ENCODE results near the gene CLDN9. TPM values are rescaled to one million over a fixed set of nuclear protein-coding genes. Genes with fewer than 3 reads are reported as not detected.

The CLDN9 gene
- total RNA-seq, 2 experiments from 2014 or later = 0.23 to 0.28 TPM

GRCh38 chr16:3032624-3033023 is 19.9 kb downstream of the CLDN9 start:
- Mint-ChIP-seq H3K27me3 (peaks cover 61% of the 10 kb centered on the region), H3K4me1 (peaks cover 44% of the 10 kb centered on the region), H3K27ac (no peak overlapping the region), H3K9me3 (no peaks in the 10 kb centered on the region), H3K36me3 (ENCODE audit: low read depth) (no peaks in the 10 kb centered on the region), H3K4me3 (no peak overlapping the region)
- POLR2A ChIA-PET = interaction anchor here (1.1 to 9.3 kb wide), 6 partner anchors 9 to 43 kb away, joined by 3 to 72 read pairs (median 4); partner anchors contain the start of genes HCFC1R1, IL32, MMP25 and THOC6
- CTCF ChIA-PET = interaction anchor here (1.0 to 10.4 kb wide), 13 partner anchors 10 to 118 kb away, joined by 3 to 209 read pairs (median 15); partner anchors contain the start of genes CLDN6, HCFC1R1, MMP25 and PKMYT1
- no peak for DNase-seq

GRCh38 chr16:3035289-3035971 is 22.7 kb downstream of the CLDN9 start:
- Mint-ChIP-seq H3K4me1 (peaks cover 24% of the 10 kb centered on the region), H3K27ac (no peak overlapping the region), H3K9me3 (no peaks in the 10 kb centered on the region), H3K4me3 (no peak overlapping the region), H3K36me3 (ENCODE audit: low read depth) (no peaks in the 10 kb centered on the region), H3K27me3 (peaks cover 69% of the 10 kb centered on the region)
- ChIA-PET POLR2A (interaction anchor here (0.8 to 9.3 kb wide), 5 partner anchors 8 to 100 kb away, joined by 3 to 72 read pairs (median 6); partner anchors contain the start of genes MMP25 and ZNF213), CTCF (interaction anchor here (1.2 to 10.4 kb wide), 7 partner anchors 12 to 95 kb away, joined by 3 to 209 read pairs (median 6); partner anchors contain the start of genes CLDN6, HCFC1R1, THOC6 and TNFRSF12A)
- no peak for DNase-seq

DNA sequence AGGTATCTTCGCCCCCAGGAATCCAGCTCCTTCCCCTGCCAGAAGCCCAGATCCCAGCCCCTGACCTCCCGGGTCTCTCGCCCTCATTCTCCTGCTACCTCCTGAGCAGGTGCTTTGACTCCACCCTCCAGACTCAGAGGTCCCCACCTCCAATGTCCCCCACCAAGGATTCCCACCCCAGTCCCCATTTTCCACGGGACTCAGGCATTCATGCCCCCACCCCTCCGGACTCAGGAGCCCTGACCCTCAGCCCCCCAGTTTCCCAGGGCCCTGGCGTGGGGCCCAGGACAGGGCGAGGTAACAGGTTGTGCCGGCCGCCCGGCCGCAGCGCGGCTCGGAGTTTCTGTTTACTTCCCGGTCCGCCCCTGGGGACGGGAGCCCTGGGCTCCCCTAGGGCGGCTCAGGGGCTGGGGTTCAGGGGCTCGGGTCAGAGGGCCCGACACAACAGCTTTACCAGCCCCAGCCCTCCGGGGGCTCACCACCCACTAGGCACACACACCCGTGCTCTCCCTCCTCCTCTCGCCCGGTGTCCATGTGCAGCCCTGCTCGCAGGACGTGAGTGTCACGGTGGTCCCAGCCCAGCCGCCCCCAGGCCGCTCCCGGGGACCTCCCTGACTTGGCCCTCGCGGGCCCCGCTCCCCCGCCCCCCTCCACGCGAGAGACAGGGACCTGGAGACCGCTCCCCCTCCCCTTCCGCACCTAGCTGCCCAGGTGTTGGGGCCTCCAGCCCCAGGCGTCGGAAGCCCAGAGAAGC is 23.4 kb downstream of the CLDN9 start:
- DNase-seq = no peak
- ChIA-PET POLR2A (interaction anchor here (1.3 to 9.3 kb wide), 3 partner anchors 8 to 23 kb away, joined by 6 to 72 read pairs (median 58); partner anchors contain the start of gene MMP25), CTCF (interaction anchor here (0.9 to 10.4 kb wide), 6 partner anchors 8 to 94 kb away, joined by 3 to 209 read pairs (median 12); partner anchors contain the start of gene ZNF213)
- Mint-ChIP-seq H3K4me3 (no peak overlapping the region), H3K9me3 (no peaks in the 10 kb centered on the region), H3K4me1 (peaks cover 24% of the 10 kb centered on the region), H3K27me3 (peaks cover 68% of the 10 kb centered on the region), H3K27ac (no peak overlapping the region), H3K36me3 (ENCODE audit: low read depth) (no peaks in the 10 kb centered on the region)

DNA sequence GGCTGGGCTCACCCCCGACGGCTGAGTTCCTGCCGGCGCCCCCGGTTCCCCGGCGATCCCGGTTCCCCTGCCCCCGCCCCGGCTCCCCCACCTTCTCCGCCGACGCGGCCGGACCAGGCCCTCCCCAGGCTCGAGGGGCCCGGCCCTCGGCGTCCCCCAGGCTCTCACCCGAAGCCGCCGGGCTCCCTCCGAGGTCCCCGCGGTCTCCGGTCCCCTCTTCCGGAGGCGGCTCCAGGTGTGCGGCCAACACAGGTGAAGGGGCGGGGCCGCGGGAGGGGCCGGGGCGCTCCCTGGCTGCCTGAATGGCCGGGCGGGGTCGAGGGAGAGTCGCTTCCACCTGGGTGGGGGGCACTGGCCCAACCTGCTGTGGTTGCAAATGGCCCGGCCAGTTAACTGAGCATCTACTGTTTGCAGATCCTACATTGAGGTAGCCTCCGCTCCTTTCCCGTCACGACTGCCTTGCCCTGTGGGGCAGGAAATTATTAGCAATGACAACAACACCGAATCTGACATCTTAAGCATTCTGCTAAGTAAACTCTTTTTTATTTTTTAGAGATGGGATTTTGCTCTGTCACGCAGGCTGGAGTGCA is 24.1 kb downstream of the CLDN9 start, which contains the start of gene BICDL2:
Gene BICDL2, minus strand, starts transcription at position 219 of the 590 bp plus-strand sequence. CDS start 1,448 bp downstream, outside the sequence.
- DNase-seq = no peak
- ChIA-PET POLR2A (interaction anchor here (0.6 to 9.3 kb wide), 2 partner anchors 12 to 93 kb away, joined by 3 to 72 read pairs; no protein-coding TSS in a partner anchor), CTCF (interaction anchor here (0.9 to 3.6 kb wide), 3 partner anchors 9 to 80 kb away, joined by 3 to 20 read pairs (median 4); no protein-coding TSS in a partner anchor)
- no peaks in the 10 kb centered on the region for H3K36me3 Mint-ChIP-seq (ENCODE audit: low read depth)
- no peaks in the 10 kb centered on the region for H3K9me3 Mint-ChIP-seq
- peaks cover 68% of the 10 kb centered on the region for H3K27me3 Mint-ChIP-seq
- H3K27ac Mint-ChIP-seq = no peak within 1 kb of the TSS
- H3K4me1 Mint-ChIP-seq = peaks cover 22% of the 10 kb centered on the region
- no peak within 1 kb of the TSS for H3K4me3 Mint-ChIP-seq

DNA sequence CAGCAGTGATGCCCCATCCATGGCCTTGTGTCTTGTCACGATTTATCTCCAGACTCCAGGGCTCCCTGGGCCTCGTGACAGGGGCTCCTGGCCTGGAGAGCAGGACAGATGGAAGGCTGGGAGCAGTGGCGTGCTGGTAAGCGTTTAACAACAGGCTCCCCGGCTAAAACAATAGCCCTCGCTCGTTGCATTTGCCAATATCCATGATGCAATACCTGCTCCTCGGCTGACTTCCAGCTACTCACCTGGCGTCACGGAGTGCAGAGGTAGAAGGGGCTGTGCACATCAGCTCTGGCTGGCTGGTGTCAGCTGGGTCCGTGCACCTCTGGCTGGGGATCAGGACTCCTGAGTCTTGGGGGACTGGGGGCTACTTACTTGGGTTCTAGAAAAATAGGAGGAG is 25.5 kb downstream of the CLDN9 start:
- H3K27me3 Mint-ChIP-seq = peaks cover 54% of the 10 kb centered on the region
- DNase-seq = no peak
- POLR2A ChIA-PET = interaction anchor here (1.2 to 2.4 kb wide), 5 partner anchors 9 to 18 kb away, joined by 4 to 9 read pairs (median 5); partner anchors contain the start of genes HCFC1R1 and TNFRSF12A

DNA sequence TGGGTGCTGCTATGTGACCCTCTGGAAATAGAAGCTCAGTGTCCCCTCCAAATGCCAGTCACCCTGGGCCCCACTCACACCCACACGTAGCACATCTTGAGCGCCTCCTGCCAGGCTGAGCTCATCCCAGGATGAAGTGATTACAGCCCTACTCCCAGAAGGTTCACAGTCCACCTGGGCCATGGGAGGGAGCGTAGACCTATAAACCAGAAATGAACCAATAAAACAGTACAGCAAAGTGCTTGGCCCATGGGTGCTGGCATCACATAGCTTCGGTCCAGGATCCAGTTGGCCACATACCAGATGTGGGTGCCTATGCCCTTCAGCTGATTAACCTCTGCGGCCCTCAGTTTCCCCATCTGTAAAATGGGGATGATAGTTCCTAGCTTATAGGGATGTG is 26.2 kb downstream of the CLDN9 start:
- POLR2A ChIA-PET = interaction anchor here (0.8 to 2.4 kb wide), 7 partner anchors 10 to 20 kb away, joined by 3 to 9 read pairs (median 5); partner anchors contain the start of genes HCFC1R1 and TNFRSF12A
- no peak overlapping the region for H3K4me3 Mint-ChIP-seq
- H3K27me3 Mint-ChIP-seq = peaks cover 52% of the 10 kb centered on the region
- no peaks in the 10 kb centered on the region for H3K36me3 Mint-ChIP-seq (ENCODE audit: low read depth)
- CTCF ChIA-PET = interaction anchor here (0.7 to 3.6 kb wide), 5 partner anchors 9 to 130 kb away, joined by 3 to 20 read pairs (median 3); no protein-coding TSS in a partner anchor
- H3K9me3 Mint-ChIP-seq = no peaks in the 10 kb centered on the region
- H3K27ac Mint-ChIP-seq = no peak overlapping the region
- DNase-seq = no peak
- peaks cover 18% of the 10 kb centered on the region for H3K4me1 Mint-ChIP-seq

More for the DNA sequence above, 25.5 kb downstream of the CLDN9 start:
- H3K4me3 Mint-ChIP-seq = no peak overlapping the region
- CTCF ChIA-PET = interaction anchor here (0.6 to 3.6 kb wide), 6 partner anchors 10 to 130 kb away, joined by 3 to 20 read pairs (median 3); no protein-coding TSS in a partner anchor
- H3K27ac Mint-ChIP-seq = no peak overlapping the region
- no peaks in the 10 kb centered on the region for H3K36me3 Mint-ChIP-seq (ENCODE audit: low read depth)
- H3K4me1 Mint-ChIP-seq = peaks cover 15% of the 10 kb centered on the region
- no peaks in the 10 kb centered on the region for H3K9me3 Mint-ChIP-seq

DNA sequence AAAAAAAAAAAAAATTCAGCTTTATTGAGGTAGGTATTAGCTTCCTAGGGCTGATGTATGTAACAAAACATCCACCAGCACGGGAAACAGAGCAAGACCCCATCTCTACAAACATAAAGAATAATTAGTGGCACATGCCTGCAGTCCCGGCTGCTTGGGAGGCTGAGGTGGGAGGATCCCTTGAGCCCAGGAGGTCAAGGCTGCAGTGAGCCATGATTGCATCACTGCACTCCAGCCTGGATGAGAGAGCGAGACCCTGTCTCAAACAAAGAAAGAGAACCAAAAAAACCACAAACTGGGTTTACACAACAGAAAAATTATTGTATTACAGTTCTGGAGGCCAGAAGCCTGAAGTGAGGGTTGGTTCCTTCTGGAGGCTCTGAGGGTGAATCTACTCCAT is 29.7 kb downstream of the CLDN9 start:
- POLR2A ChIA-PET = interaction anchor here (0.7 to 5.2 kb wide), 5 partner anchors 11 to 33 kb away, joined by 3 to 58 read pairs (median 3); partner anchors contain the start of gene IL32
- Mint-ChIP-seq H3K27me3 (peaks cover 48% of the 10 kb centered on the region), H3K27ac (no peak overlapping the region), H3K9me3 (no peaks in the 10 kb centered on the region), H3K36me3 (ENCODE audit: low read depth) (peaks cover 11% of the 10 kb centered on the region), H3K4me1 (peaks cover 28% of the 10 kb centered on the region), H3K4me3 (no peak overlapping the region)
- CTCF ChIA-PET = interaction anchor here (0.8 to 3.2 kb wide), 6 partner anchors 10 to 89 kb away, joined by 3 to 40 read pairs (median 6); no protein-coding TSS in a partner anchor
- no peak for DNase-seq

DNA sequence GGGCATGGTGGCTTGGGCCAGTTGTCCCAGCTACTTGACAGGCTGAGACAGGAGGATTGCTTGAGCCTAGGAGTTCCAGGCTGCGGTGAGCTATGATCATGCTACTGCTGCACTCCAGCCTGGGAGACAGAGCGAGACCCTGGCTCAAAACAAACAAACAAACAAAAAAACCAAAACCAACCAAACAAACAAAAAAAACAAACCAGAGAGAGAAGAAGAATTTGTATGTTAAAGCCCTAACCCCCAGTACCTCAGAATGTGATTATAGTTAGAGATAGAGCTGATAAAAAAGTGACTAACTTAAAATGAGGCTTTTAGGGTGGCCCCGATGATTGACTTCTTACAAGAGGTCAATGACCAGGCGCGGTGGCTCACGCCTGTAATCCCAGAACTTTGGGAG is 32.0 kb downstream of the CLDN9 start:
- Mint-ChIP-seq H3K4me1 (peaks cover 46% of the 10 kb centered on the region), H3K36me3 (ENCODE audit: low read depth) (peaks cover 29% of the 10 kb centered on the region), H3K4me3 (peak overlapping the region; percentile 85), H3K27ac (peak overlapping the region; percentile 57), H3K27me3 (peaks cover 27% of the 10 kb centered on the region), H3K9me3 (no peaks in the 10 kb centered on the region)
- ChIA-PET POLR2A (interaction anchor here (0.6 to 8.7 kb wide), 8 partner anchors 12 to 472 kb away, joined by 3 to 65 read pairs (median 20); partner anchors contain the start of gene IL32), CTCF (interaction anchor here (1.0 to 2.6 kb wide), 6 partner anchors 11 to 83 kb away, joined by 4 to 15 read pairs (median 11); no protein-coding TSS in a partner anchor)
- no peak for DNase-seq

DNA sequence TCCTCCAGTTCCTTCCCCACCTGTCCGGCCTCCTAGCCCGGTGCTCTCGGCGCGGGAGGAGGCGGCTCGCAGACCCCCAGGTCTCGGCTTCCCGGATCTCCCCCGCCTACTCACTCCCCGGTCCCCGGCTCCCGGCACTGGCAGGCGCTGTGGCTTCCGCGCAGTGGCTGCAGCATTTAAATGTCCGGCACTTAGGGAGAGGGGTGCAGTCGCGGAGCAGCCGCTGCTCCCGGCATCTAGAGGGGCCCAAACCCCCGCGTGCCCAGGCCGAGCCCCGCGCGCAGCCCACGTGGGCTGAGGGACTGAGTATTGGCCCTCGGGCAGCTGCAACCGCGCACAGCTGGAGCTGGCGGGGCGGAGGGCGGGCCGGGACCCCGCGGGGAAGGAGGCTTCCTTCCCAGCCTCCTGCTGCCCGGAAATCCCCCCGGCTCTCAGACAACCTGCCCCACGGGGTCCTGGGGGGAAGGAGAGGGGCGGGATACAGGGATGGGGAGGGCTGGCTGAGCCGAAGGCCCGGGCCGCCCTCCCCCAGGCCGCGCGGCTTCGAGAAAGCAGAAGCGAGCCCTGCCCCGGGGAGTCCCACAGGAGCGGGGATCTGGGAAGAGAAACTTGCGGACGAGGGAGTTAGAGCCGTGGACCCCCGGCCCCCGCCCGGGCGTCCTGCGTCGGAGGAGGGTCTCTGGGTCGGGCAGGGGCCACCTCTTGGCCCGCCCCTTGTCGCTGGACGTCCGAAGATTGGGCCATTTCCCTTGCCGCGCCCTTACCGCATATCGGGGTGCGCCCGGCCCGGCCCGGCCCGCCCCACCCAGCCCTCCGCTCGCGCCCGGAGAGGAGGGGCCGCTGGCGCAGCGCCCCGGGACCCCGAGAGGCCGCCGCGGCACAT is 33.3 kb downstream of the CLDN9 start, which contains the start of gene MMP25:
Gene MMP25, plus strand, starts transcription at position 804 of the 883 bp plus-strand sequence. CDS start 357 bp downstream, outside the sequence.
- H3K27ac Mint-ChIP-seq = peak within 1 kb of the TSS; percentile 87
- peak within 1 kb of the TSS; percentile 85 for H3K4me3 Mint-ChIP-seq
- ChIA-PET POLR2A (interaction anchor here (1.0 to 8.7 kb wide), 5 partner anchors 11 to 84 kb away, joined by 4 to 65 read pairs (median 39); partner anchors contain the start of gene IL32), CTCF (interaction anchor here (1.0 to 2.6 kb wide), 6 partner anchors 12 to 82 kb away, joined by 3 to 15 read pairs (median 11); no protein-coding TSS in a partner anchor)
- H3K9me3 Mint-ChIP-seq = no peaks in the 10 kb centered on the region
- peaks cover 23% of the 10 kb centered on the region for H3K27me3 Mint-ChIP-seq
- DNase-seq = peak; percentile 44
- peaks cover 40% of the 10 kb centered on the region for H3K36me3 Mint-ChIP-seq (ENCODE audit: low read depth)
- H3K4me1 Mint-ChIP-seq = peaks cover 57% of the 10 kb centered on the region

DNA sequence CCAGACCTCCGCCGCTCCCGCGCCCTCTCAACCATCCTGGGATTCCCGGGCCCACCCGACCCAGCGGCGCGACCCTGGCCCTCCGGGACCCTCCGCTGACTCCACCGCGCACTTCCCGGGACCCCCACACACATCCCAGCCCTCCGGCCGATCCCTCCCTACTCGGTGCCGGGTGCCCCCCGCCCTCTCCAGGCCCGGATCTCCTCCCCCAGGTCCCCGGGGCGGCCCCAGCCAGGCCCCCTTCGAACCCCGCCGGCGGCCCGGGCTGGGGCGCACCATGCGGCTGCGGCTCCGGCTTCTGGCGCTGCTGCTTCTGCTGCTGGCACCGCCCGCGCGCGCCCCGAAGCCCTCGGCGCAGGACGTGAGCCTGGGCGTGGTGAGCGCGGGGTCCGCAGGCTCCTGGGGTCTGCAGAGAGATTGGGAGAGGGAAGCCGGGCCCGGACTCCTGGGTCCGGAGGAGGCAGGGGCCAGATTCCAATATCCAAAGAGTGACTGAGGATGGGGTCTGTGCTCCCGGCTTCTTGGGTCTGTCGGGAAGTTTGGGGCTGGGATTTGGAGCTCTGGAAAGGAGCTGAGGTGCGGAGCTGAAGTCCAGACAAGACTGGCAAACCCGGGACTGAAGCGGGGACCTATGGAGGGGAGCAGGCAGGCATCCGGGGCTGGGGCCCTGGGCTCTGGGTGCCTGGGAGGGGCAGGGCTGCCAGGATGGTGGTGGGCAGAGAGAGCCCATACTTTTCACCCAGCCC is 34.1 kb downstream of the CLDN9 start:
- peak overlapping the region; percentile 87 for H3K27ac Mint-ChIP-seq
- H3K4me3 Mint-ChIP-seq = peak overlapping the region; percentile 85
- H3K4me1 Mint-ChIP-seq = peaks cover 66% of the 10 kb centered on the region
- H3K36me3 Mint-ChIP-seq (ENCODE audit: low read depth) = peaks cover 47% of the 10 kb centered on the region
- peak; percentile 48 for DNase-seq
- ChIA-PET POLR2A (interaction anchor here (0.6 to 8.7 kb wide), 11 partner anchors 9 to 111 kb away, joined by 3 to 72 read pairs (median 9); partner anchors contain the start of genes HCFC1R1, IL32, PKMYT1 and THOC6), CTCF (interaction anchor here (0.8 to 5.8 kb wide), 5 partner anchors 12 to 88 kb away, joined by 3 to 38 read pairs (median 5); partner anchors contain the start of gene ZNF213)
- H3K9me3 Mint-ChIP-seq = no peaks in the 10 kb centered on the region
- peaks cover 21% of the 10 kb centered on the region for H3K27me3 Mint-ChIP-seq
